Activated naive CD8-positive, alpha-beta T cell treated with anti-CD3 and anti-CD28 coated beads for 36 hours (primary cell): ENCODE measurements around the gene RASL11A. TPM values are rescaled to one million over a fixed set of nuclear protein-coding genes. Genes with fewer than 3 reads are reported as not detected.
"Not testable (repeated sequence)": the region's sequence is repeated elsewhere in the genome, so short reads cannot be mapped to it uniquely, and the experiment has no call there.

Experiments used
- DNase-seq: peaks from one replicate; pipeline ENCODE4 v3.0.0; 2021
- H3K27ac Mint-ChIP-seq: one replicate; pipeline ENCODE4 v1.8.0; 2022; ENCODE audit warnings: mild to moderate bottlenecking, moderate library complexity, mixed read lengths
- H3K27me3 Mint-ChIP-seq: one replicate; pipeline ENCODE4 v1.8.0; 2022; ENCODE audit warnings: mild to moderate bottlenecking, mixed read lengths
- H3K36me3 Mint-ChIP-seq: one replicate; pipeline ENCODE4 v1.8.0; 2021; ENCODE audit warnings: mild to moderate bottlenecking, mixed read lengths
- H3K4me1 Mint-ChIP-seq: one replicate; pipeline ENCODE4 v1.8.0; 2021; ENCODE audit warnings: mixed read lengths
- H3K4me3 Mint-ChIP-seq: one replicate; pipeline ENCODE4 v1.8.0; 2022; ENCODE audit warnings: mild to moderate bottlenecking, moderate library complexity, mixed read lengths
- H3K9me3 Mint-ChIP-seq: one replicate; pipeline ENCODE4 v1.8.0; 2022; ENCODE audit warnings: mixed read lengths
- total RNA-seq, 2 experiments: library from RNA; stranded (reverse); gene quantifications; one replicate each; pipeline ENCODE4 v1.2.3, GENCODE V29; 2021

The RASL11A gene
- total RNA-seq, 2 experiments from 2014 or later = 2.0 to 3.0 TPM

- Mint-ChIP-seq H3K27ac (peak overlapping the region; percentile 51), H3K4me1 (peaks cover 20% of the 10 kb centered on the region), H3K9me3 (peaks cover 6% of the 10 kb centered on the region), H3K36me3 (peaks cover 3% of the 10 kb centered on the region), H3K27me3 (no peaks in the 10 kb centered on the region), H3K4me3 (no peak overlapping the region)
- DNase-seq = no peak
Measured at GRCh38 chr13:27302643-27303262, 32.1 kb downstream of the RASL11A start.

- H3K27ac Mint-ChIP-seq = no peak overlapping the region
- DNase-seq = no peak
- H3K27me3 Mint-ChIP-seq = no peaks in the 10 kb centered on the region
- H3K36me3 Mint-ChIP-seq = peaks cover 3% of the 10 kb centered on the region
- peaks cover 6% of the 10 kb centered on the region for H3K9me3 Mint-ChIP-seq
- H3K4me3 Mint-ChIP-seq = no peak overlapping the region
- peaks cover 20% of the 10 kb centered on the region for H3K4me1 Mint-ChIP-seq
Measured at GRCh38 chr13:27304099-27304498, 33.5 kb downstream of the RASL11A start.

GRCh38 chr13:27304611-27305010 lies 34.0 kb downstream of the RASL11A start:
- peaks cover 3% of the 10 kb centered on the region for H3K36me3 Mint-ChIP-seq
- H3K4me3 Mint-ChIP-seq = no peak overlapping the region
- no peak for DNase-seq
- no peaks in the 10 kb centered on the region for H3K27me3 Mint-ChIP-seq
- H3K4me1 Mint-ChIP-seq = peaks cover 23% of the 10 kb centered on the region
- H3K9me3 Mint-ChIP-seq = peaks cover 6% of the 10 kb centered on the region
- H3K27ac Mint-ChIP-seq = no peak overlapping the region

GRCh38 chr13:27306364-27306763 lies 35.7 kb downstream of the RASL11A start:
- no peak overlapping the region for H3K27ac Mint-ChIP-seq
- peaks cover 6% of the 10 kb centered on the region for H3K9me3 Mint-ChIP-seq
- H3K4me1 Mint-ChIP-seq = peaks cover 23% of the 10 kb centered on the region
- H3K27me3 Mint-ChIP-seq = no peaks in the 10 kb centered on the region
- H3K36me3 Mint-ChIP-seq = peaks cover 3% of the 10 kb centered on the region
- no peak overlapping the region for H3K4me3 Mint-ChIP-seq
- DNase-seq = no peak

GRCh38 chr13:27308941-27309340 lies 38.3 kb downstream of the RASL11A start:
- Mint-ChIP-seq H3K27me3 (no peaks in the 10 kb centered on the region), H3K4me3 (no peak overlapping the region), H3K9me3 (no peaks in the 10 kb centered on the region), H3K4me1 (peaks cover 6% of the 10 kb centered on the region), H3K27ac (no peak overlapping the region), H3K36me3 (no peaks in the 10 kb centered on the region)
- no peak for DNase-seq

GRCh38 chr13:27309401-27309958 lies 38.9 kb downstream of the RASL11A start:
- no peak overlapping the region for H3K27ac Mint-ChIP-seq
- H3K4me1 Mint-ChIP-seq = peaks cover 6% of the 10 kb centered on the region
- no peaks in the 10 kb centered on the region for H3K36me3 Mint-ChIP-seq
- DNase-seq = no peak
- H3K4me3 Mint-ChIP-seq = no peak overlapping the region
- no peaks in the 10 kb centered on the region for H3K27me3 Mint-ChIP-seq
- no peaks in the 10 kb centered on the region for H3K9me3 Mint-ChIP-seq

GRCh38 chr13:27309967-27310598 lies 39.5 kb downstream of the RASL11A start:
- Mint-ChIP-seq H3K27ac (no peak overlapping the region), H3K9me3 (no peaks in the 10 kb centered on the region)
- no peak for DNase-seq

GRCh38 chr13:27310946-27311345 lies 40.3 kb downstream of the RASL11A start:
- Mint-ChIP-seq H3K4me1 (peaks cover 6% of the 10 kb centered on the region), H3K4me3 (no peak overlapping the region), H3K9me3 (no peaks in the 10 kb centered on the region), H3K36me3 (no peaks in the 10 kb centered on the region), H3K27me3 (no peaks in the 10 kb centered on the region), H3K27ac (no peak overlapping the region)
- DNase-seq = no peak

More at GRCh38 chr13:27309967-27310598, 39.5 kb downstream of the RASL11A start:
- Mint-ChIP-seq H3K4me1 (peaks cover 6% of the 10 kb centered on the region), H3K4me3 (no peak overlapping the region), H3K36me3 (no peaks in the 10 kb centered on the region), H3K27me3 (no peaks in the 10 kb centered on the region)

- peaks cover 4% of the 10 kb centered on the region for H3K4me1 Mint-ChIP-seq
- no peak overlapping the region for H3K27ac Mint-ChIP-seq
- no peaks in the 10 kb centered on the region for H3K9me3 Mint-ChIP-seq
- no peak for DNase-seq
- no peak overlapping the region for H3K4me3 Mint-ChIP-seq
- H3K36me3 Mint-ChIP-seq = no peaks in the 10 kb centered on the region
- H3K27me3 Mint-ChIP-seq = no peaks in the 10 kb centered on the region
Measured at GRCh38 chr13:27311518-27312210, 41.0 kb downstream of the RASL11A start.

- Mint-ChIP-seq H3K36me3 (no peaks in the 10 kb centered on the region), H3K4me1 (peaks cover 3% of the 10 kb centered on the region), H3K4me3 (no peak overlapping the region), H3K27ac (no peak overlapping the region), H3K9me3 (no peaks in the 10 kb centered on the region), H3K27me3 (no peaks in the 10 kb centered on the region)
- no peak for DNase-seq
Measured at GRCh38 chr13:27313770-27314169, 43.1 kb downstream of the RASL11A start.

- Mint-ChIP-seq H3K27ac (no peak overlapping the region), H3K4me1 (peaks cover 4% of the 10 kb centered on the region), H3K27me3 (no peaks in the 10 kb centered on the region), H3K4me3 (no peak overlapping the region), H3K9me3 (no peaks in the 10 kb centered on the region), H3K36me3 (no peaks in the 10 kb centered on the region)
- no peak for DNase-seq
Measured at GRCh38 chr13:27319404-27319803, 48.8 kb downstream of the RASL11A start.

GRCh38 chr13:27321468-27322431 lies 51.1 kb downstream of the RASL11A start:
- Mint-ChIP-seq H3K27ac (peak overlapping the region; percentile 35), H3K36me3 (no peaks in the 10 kb centered on the region), H3K4me1 (peaks cover 4% of the 10 kb centered on the region), H3K4me3 (no peak overlapping the region), H3K9me3 (no peaks in the 10 kb centered on the region), H3K27me3 (no peaks in the 10 kb centered on the region)
- DNase-seq = no peak

GRCh38 chr13:27322443-27322842 lies 51.8 kb downstream of the RASL11A start:
- not testable (repeated sequence) for H3K4me3 Mint-ChIP-seq, H3K27ac Mint-ChIP-seq, H3K36me3 Mint-ChIP-seq, H3K9me3 Mint-ChIP-seq, H3K4me1 Mint-ChIP-seq, H3K27me3 Mint-ChIP-seq, DNase-seq
